CD14-positive monocyte (primary cell): ENCODE data around the gene SH3RF1. TPM values are rescaled to one million over a fixed set of nuclear protein-coding genes. Genes with fewer than 3 reads are reported as not detected.

Experiments
- DNase-seq, 3 donors: peaks; one replicate each; pipeline ENCODE4 v3.0.0-alpha.2; 2011 to 2022
- H2AFZ ChIP-seq: 2 replicates; pipeline ENCODE4 v1.6.0; 2012; ENCODE audit warnings: mild to moderate bottlenecking, low read depth, low read length, inconsistent platforms; ENCODE audit not compliant: insufficient read depth, poor library complexity, severe bottlenecking
- H3K27ac ChIP-seq, 2 donors: 1 replicate in 1 of 2; 2 replicates in 1 of 2; pipeline ENCODE4 v1.5.1; 2012 to 2013; ENCODE audit warnings: low read length in 2 of 2, control low read depth in 1 of 2, inconsistent platforms in 1 of 2, low read depth in 1 of 2, mild to moderate bottlenecking in 1 of 2
- H3K27me3 ChIP-seq, 2 donors: one replicate each; pipeline versions ENCODE4 v1.6.0 to v1.6.1; 2011 to 2013; ENCODE audit warnings: low read length in 2 of 2; ENCODE audit not compliant: control insufficient read depth in 2 of 2, insufficient read depth in 2 of 2
- H3K36me3 ChIP-seq, 2 donors: replicated peaks in 1 of 2; 1 replicate in 1 of 2; 2 replicates in 1 of 2; pipeline versions ENCODE4 v1.5.1 to v1.6.1; 2012 to 2013; ENCODE audit warnings: low read length in 2 of 2, control low read depth in 1 of 2, inconsistent platforms in 1 of 2, mild to moderate bottlenecking in 1 of 2; ENCODE audit not compliant: insufficient read depth in 2 of 2, control insufficient read depth in 1 of 2
- H3K4me1 ChIP-seq, 2 donors: 1 replicate in 1 of 2; 2 replicates in 1 of 2; pipeline versions ENCODE4 v1.5.1 to v1.6.1; 2012 to 2013; ENCODE audit warnings: low read length in 2 of 2, control low read depth in 1 of 2, inconsistent platforms in 1 of 2, mild to moderate bottlenecking in 1 of 2, moderate library complexity in 1 of 2; ENCODE audit not compliant: insufficient read depth in 2 of 2, control insufficient read depth in 1 of 2
- H3K4me2 ChIP-seq: replicated peaks from 2 replicates; pipeline ENCODE3; 2012; ENCODE audit warnings: low read length, moderate library complexity, mild to moderate bottlenecking; ENCODE audit not compliant: poor library complexity, severe bottlenecking; ENCODE audit errors: extremely low read depth
- H3K4me3 ChIP-seq, 3 experiments: fragments of 200-600 bp in 1 of 3; sonication (generic) in 1 of 3; replicated peaks in 1 of 3; 1 replicate in 2 of 3; 2 replicates in 1 of 3; pipeline ENCODE4 v1.5.1; 2011 to 2013; ENCODE audit warnings: low read length in 3 of 3, mild to moderate bottlenecking in 3 of 3, control low read depth in 2 of 3, low read depth in 2 of 3, inconsistent platforms in 1 of 3, moderate library complexity in 1 of 3
- H3K79me2 ChIP-seq: 2 replicates; pipeline ENCODE4 v1.6.0; 2012; ENCODE audit warnings: mild to moderate bottlenecking, control low read depth, inconsistent platforms, low read length, moderate library complexity; ENCODE audit not compliant: insufficient read depth
- H3K9ac ChIP-seq: 2 replicates; pipeline ENCODE4 v1.6.0; 2017; ENCODE audit warnings: low read length, mild to moderate bottlenecking; ENCODE audit not compliant: insufficient read depth, poor library complexity, severe bottlenecking
- H3K9me3 ChIP-seq, 2 donors: replicated peaks in 1 of 2; 1 replicate in 1 of 2; 2 replicates in 1 of 2; pipeline versions ENCODE4 v1.5.1 to v1.6.1; 2012 to 2013; ENCODE audit warnings: low read length in 2 of 2, control low read depth in 1 of 2; ENCODE audit not compliant: control insufficient read depth in 1 of 2, insufficient read depth in 1 of 2
- H4K20me1 ChIP-seq: 2 replicates; pipeline ENCODE4 v1.6.0; 2012; ENCODE audit warnings: mild to moderate bottlenecking, low read length, control low read depth, moderate library complexity; ENCODE audit not compliant: insufficient read depth
- H3K27ac Mint-ChIP-seq, 7 donors: one replicate each; pipeline ENCODE4 v1.8.0; 2020; ENCODE audit warnings: mild to moderate bottlenecking in 7 of 7, mixed read lengths in 7 of 7, moderate library complexity in 6 of 7, inconsistent platforms in 2 of 7
- H3K27me3 Mint-ChIP-seq, 3 donors: one replicate each; pipeline ENCODE4 v1.8.0; 2021 to 2022; ENCODE audit warnings: low read depth in 3 of 3, mild to moderate bottlenecking in 3 of 3, mixed read lengths in 3 of 3, moderate library complexity in 3 of 3, inconsistent platforms in 1 of 3
- H3K36me3 Mint-ChIP-seq, 2 donors: one replicate each; pipeline ENCODE4 v1.8.0; 2020; ENCODE audit warnings: mixed read lengths in 2 of 2, inconsistent platforms in 1 of 2, mild to moderate bottlenecking in 1 of 2
- H3K4me1 Mint-ChIP-seq: one replicate; pipeline ENCODE4 v1.8.0; 2020; ENCODE audit warnings: mild to moderate bottlenecking, mixed read lengths
- H3K4me3 Mint-ChIP-seq, 2 donors: one replicate each; pipeline ENCODE4 v1.8.0; 2020; ENCODE audit warnings: mild to moderate bottlenecking in 2 of 2, mixed read lengths in 2 of 2, moderate library complexity in 1 of 2
- H3K9me3 Mint-ChIP-seq, 7 donors: one replicate each; pipeline ENCODE4 v1.8.0; 2020 to 2022; ENCODE audit warnings: mixed read lengths in 7 of 7, mild to moderate bottlenecking in 6 of 7, moderate library complexity in 6 of 7, inconsistent platforms in 2 of 7
- WGBS: methylation state at CpG from one replicate; pipeline ENCODE4 v1.1.5; 2013; ENCODE audit warnings: missing lambda C conversion rate; ENCODE audit not compliant: insufficient coverage; 5-methylcytosine and 5-hydroxymethylcytosine counted together
- intact Hi-C, 2 donors: fragments of 100-400 bp; cut with micrococcal nuclease; formaldehyde crosslinking; loops; one replicate each; pipeline versions ENCODE4 v1.15.0 to v1.15.1; 2023
- polyA plus RNA-seq, 3 donors: library from polyadenylated mRNA; depleted of rRNA in 1 of 3; unstranded in 2 of 3; stranded (reverse) in 1 of 3; fragments of 300-500 nt in 2 of 3; fragments of >200 nt in 1 of 3; fragmentation: Illumina TruSeq in 2 of 3; gene quantifications; 1 replicate in 2 of 3; 2 replicates in 1 of 3; pipeline ENCODE4 v1.2.3, GENCODE V29; 2012 to 2021
- TF ChIP-seq, protein P1 (sequence below): fragments of 200-600 bp; IDR thresholded peaks from one replicate; pipeline ENCODE4 v1.8.0; 2022; ENCODE audit warnings: antibody characterized with exemption, mild to moderate bottlenecking

SH3RF1 gene
- polyA plus RNA-seq, 3 donors, result 3.1 to 4.7 (median 4.4) TPM

DNA sequence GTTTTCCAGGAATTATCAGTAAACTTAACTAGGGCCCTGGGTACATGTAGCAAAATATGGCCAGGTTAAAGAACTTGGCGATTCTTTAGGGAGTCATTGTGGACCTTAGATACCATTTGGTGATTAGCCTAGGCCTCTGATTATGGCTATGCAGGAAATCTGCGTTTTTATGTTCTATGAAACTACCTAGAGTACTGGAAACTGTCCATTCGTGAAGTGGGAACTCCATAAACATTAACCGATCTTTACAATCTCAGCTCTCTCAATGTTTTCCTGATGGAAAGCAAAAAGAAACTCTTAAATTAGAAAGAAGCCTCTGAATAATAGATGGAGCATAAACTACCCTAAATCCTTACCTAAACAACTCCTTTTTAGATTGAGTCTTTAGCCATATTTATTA, 121.9 kb downstream of the SH3RF1 start:
- DNase-seq, result no peak
- Histone ChIP-seq H3K27ac (no peak overlapping the region), H3K4me1 (no peaks in the 10 kb centered on the region), H3K79me2 (no peaks in the 10 kb centered on the region), H3K36me3 (peaks cover 17 to 40% of the 10 kb centered on the region in 2 donors), H2AFZ (no peak overlapping the region), H3K27me3 (no peaks in the 10 kb centered on the region), H3K9me3 (no peaks in the 10 kb centered on the region), H3K4me3 (no peak overlapping the region), H3K4me2 (no peak overlapping the region), H3K9ac (no peak overlapping the region), H4K20me1 (no peaks in the 10 kb centered on the region)
- intact Hi-C loops, result no loop called here
- H3K36me3 Mint-ChIP-seq, result peaks cover 21 to 35% of the 10 kb centered on the region in 2 donors
- whole genome bisulfite sequencing, result 100% methylated on average over 1 of the region's 4 CpGs
- no peaks in the 10 kb centered on the region for H3K9me3 Mint-ChIP-seq
- TF ChIP-seq, protein P1, sequence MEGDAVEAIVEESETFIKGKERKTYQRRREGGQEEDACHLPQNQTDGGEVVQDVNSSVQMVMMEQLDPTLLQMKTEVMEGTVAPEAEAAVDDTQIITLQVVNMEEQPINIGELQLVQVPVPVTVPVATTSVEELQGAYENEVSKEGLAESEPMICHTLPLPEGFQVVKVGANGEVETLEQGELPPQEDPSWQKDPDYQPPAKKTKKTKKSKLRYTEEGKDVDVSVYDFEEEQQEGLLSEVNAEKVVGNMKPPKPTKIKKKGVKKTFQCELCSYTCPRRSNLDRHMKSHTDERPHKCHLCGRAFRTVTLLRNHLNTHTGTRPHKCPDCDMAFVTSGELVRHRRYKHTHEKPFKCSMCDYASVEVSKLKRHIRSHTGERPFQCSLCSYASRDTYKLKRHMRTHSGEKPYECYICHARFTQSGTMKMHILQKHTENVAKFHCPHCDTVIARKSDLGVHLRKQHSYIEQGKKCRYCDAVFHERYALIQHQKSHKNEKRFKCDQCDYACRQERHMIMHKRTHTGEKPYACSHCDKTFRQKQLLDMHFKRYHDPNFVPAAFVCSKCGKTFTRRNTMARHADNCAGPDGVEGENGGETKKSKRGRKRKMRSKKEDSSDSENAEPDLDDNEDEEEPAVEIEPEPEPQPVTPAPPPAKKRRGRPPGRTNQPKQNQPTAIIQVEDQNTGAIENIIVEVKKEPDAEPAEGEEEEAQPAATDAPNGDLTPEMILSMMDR, result no peak
- H3K27ac Mint-ChIP-seq, result no peak overlapping the region
- no peaks in the 10 kb centered on the region for H3K4me1 Mint-ChIP-seq
- H3K27me3 Mint-ChIP-seq, result peaks cover 0 to 1% (median 0%) of the 10 kb centered on the region in 3 donors
- H3K4me3 Mint-ChIP-seq, result no peak overlapping the region

DNA sequence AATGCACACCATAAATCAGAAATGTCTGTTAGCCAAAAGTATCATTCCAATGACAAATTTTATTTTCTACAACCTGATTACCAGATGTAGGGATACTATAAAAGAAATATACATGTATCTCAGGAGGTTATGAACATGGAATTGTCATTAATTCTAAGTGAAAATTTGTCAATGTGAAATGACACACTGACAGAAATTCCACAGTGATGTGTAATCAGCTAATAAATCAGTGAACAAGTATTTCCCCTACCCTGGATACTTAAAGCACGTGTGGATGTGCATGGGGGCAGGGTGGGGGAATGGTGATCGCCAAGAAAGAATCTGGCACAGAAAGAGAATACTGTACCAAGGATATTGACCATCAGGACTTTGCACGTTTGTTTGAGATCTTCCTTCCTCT, 123.6 kb downstream of the SH3RF1 start:
- H3K9me3 Mint-ChIP-seq, result no peaks in the 10 kb centered on the region
- H3K27ac ChIP-seq, result no peak overlapping the region
- no peak for DNase-seq
- no peak overlapping the region for H3K4me3 Mint-ChIP-seq
- intact Hi-C loops, result no loop called here
- TF ChIP-seq, protein P1, result no peak
- no peak overlapping the region for H3K27ac Mint-ChIP-seq
- H3K4me1 Mint-ChIP-seq, result no peaks in the 10 kb centered on the region
- no peak overlapping the region for H3K4me3 ChIP-seq
- H4K20me1 ChIP-seq, result no peaks in the 10 kb centered on the region
- peaks cover 23 to 34% of the 10 kb centered on the region in 2 donors for H3K36me3 Mint-ChIP-seq
- WGBS, result no CpG with 5 or more reads among the region's 3 CpGs
- H3K36me3 ChIP-seq, result peaks cover 12 to 25% of the 10 kb centered on the region in 2 donors
- H3K4me2 ChIP-seq, result no peak overlapping the region
- H3K79me2 ChIP-seq, result no peaks in the 10 kb centered on the region
- H3K9me3 ChIP-seq, result no peaks in the 10 kb centered on the region
- H3K27me3 Mint-ChIP-seq, result peaks cover 0 to 1% (median 0%) of the 10 kb centered on the region in 3 donors
- no peaks in the 10 kb centered on the region for H3K4me1 ChIP-seq
- H3K27me3 ChIP-seq, result no peaks in the 10 kb centered on the region
- H2AFZ ChIP-seq, result no peak overlapping the region
- no peak overlapping the region for H3K9ac ChIP-seq
